VCaP (cell line): ENCODE data around the gene LAMA5.

Experiments used
- H3K27ac ChIP-seq: fragments of 450-650 bp; 2 replicates; pipeline ENCODE4 v1.5.1; 2017
- CTCF ChIP-seq: fragments of 450-650 bp; conservative IDR thresholded peaks from 2 replicates; pipeline ENCODE4 v1.5.1; 2017; ENCODE audit warnings: mild to moderate bottlenecking, moderate library complexity

LAMA5 gene

DNA sequence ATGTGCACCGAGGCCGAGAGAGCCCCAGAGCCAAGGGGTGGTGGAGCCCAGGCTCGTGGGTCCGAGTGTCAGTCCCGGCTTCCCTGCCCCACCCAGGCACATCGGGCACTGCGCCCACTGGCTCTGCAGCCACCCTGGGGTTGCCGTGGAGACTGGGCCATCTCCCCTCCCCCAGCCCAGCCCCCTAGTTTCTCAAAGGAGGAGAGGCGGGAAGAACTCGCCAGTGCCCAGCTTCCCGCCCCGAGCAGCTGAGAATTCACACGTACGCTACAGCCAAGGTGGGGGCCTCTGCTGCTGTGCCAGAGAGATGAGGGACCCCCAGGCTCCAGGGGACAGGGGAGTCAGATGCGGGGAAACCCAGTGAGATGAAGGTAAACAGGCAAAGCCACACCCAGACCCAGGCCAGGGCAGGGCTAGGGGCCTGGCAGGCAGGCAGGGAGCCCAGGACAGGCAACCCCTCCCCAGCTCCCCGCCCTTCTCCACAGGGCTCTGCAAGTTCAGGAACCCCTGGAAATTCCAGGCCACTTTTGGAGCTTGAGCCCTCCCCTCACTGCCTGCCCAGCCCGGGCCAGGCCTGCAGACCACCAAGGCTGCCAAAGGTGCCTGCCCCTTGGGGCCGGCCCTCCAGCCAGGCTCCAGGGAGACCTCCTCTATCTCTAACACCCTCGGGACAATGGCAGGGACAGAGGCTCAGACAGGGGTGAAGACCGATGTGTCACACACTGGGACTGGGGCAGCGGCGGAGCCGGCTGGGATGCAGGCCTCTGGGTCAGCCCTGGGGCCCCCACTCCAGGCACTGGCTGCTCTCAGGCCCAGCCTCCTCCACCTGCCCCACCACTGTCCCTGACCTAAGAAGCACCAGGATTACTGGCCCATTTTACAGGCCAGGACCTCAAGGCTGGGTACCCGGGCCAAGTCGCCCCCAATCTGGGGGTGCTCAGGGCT is 6.0 kb downstream of the LAMA5 start:
- TF ChIP-seq CTCF, result no peak
- H3K27ac ChIP-seq, result no peak overlapping the region

- peak overlapping the region; percentile 51; the same call in 1 of the 2 replicates for H3K27ac ChIP-seq
- TF ChIP-seq CTCF, result no peak
Measured at GRCh38 chr20:62359491-62360121, 7.5 kb downstream of the LAMA5 start.

- peak overlapping the region; percentile 51 for H3K27ac ChIP-seq
- TF ChIP-seq CTCF, result no peak
Measured at GRCh38 chr20:62359043-62359490, 8.0 kb downstream of the LAMA5 start.

DNA sequence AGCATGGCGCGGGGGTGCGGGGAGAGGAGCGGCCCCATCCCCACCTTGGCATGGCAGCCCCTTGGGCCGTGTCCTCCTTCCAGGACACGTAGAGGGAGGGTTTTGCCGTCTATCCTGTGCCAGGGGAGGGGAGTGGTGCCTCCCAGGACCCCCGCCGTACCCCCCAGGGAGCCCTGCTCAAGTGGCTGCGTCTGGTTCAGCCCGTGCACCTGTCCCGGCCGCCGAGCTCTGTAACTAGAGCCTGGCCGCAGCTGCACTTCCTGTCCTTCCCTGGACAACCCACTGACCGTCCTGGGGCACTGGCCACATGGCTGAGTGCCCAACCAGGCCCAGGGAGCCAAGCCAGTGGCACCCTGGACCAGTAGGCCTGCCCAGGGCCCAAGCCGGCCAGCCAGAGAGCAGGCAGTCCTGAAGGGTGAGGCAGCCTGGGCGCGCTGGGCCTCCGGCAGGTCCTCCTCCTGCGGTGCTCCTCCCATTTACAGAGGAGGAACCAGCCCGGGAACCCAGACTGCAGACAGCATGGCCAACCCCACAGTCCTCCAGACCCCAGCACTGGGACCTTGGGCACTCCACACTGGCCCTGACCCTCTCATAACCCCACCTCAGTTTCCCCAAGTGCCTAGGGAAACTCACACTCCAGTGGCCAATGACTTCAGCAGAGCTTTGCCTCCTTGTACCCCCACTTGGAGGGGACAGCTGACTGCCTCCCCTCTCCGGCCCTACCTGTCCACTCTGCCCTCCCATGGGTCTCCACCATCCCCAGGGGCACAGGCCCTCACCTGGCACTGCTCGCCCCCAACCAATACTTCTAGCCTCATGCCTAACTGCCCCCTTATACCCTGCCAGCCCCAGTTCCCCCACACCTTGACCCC is 8.7 kb downstream of the LAMA5 start:
- peak overlapping the region; percentile 51 for H3K27ac ChIP-seq
- TF ChIP-seq CTCF, result no peak

DNA sequence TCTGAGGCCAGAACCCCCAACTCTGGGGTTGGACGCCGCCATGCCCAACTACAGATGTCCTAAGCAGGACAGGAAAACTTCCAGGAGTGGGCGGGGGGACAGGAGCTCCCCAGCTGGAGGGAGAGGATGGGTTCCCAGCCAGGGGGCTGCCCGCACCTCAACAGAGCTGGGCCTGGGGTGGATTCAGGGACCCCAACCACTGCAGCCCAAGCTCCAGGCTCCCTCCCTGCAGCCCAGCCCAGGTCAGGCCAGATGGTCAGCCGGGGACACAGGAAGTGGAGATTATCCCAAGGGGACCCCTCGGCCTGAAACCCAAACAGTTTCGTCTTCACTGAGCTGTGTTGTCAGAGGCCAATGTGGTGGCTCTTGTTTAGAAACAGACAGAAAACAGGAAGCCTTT is 9.4 kb downstream of the LAMA5 start:
- TF ChIP-seq CTCF, result no peak
- H3K27ac ChIP-seq, result peak overlapping the region; percentile 51; the same call in 1 of the 2 replicates

- no peak for TF ChIP-seq CTCF
- no peak overlapping the region for H3K27ac ChIP-seq
Measured at GRCh38 chr20:62357187-62357667, 9.9 kb downstream of the LAMA5 start.
